Adrenal gland (tissue), 5 donors: ENCODE data around the gene FGF19.

Experiments
- CTCF ChIP-seq, 6 experiments: fragments of 450-650 bp in 4 of 6; fragments of 200-600 bp in 2 of 6; sonication (generic) in 1 of 6; IDR thresholded peaks; 1 replicate in 5 of 6; 2 replicates in 1 of 6; pipeline versions ENCODE4 v1.5.1 to v1.8.0; 2016 to 2021; ENCODE audit warnings: antibody characterized with exemption in 6 of 6, mild to moderate bottlenecking in 2 of 6, moderate library complexity in 1 of 6
- POLR2A ChIP-seq, 2 donors: fragments of 450-650 bp; IDR thresholded peaks; one replicate each; pipeline ENCODE4 v1.6.1; 2017; ENCODE audit warnings: antibody characterized with exemption in 2 of 2, mild to moderate bottlenecking in 2 of 2, moderate library complexity in 1 of 2
- donor health status: DM: no; HTN: no; CAD: no.

GRCh38 chr11:69711822-69712801, 8.3 kb upstream of the FGF19 start:
- TF ChIP-seq CTCF (IDR thresholded peaks at IDR 0.05) (no peak), POLR2A (IDR thresholded peaks at IDR 0.05) (no peak)
